ENCODE measurements around the gene ELAPOR2. TPM values are rescaled to one million over a fixed set of nuclear protein-coding genes. Genes with fewer than 3 reads are reported as not detected.

ELAPOR2 gene
- total and polyA plus RNA-seq, 9 of the 15 experiments (the other 6 are each of a cell fraction or from before 2014, with no cell fraction given), result 9.2 to 72.0 (median 35.0) TPM

DNA sequence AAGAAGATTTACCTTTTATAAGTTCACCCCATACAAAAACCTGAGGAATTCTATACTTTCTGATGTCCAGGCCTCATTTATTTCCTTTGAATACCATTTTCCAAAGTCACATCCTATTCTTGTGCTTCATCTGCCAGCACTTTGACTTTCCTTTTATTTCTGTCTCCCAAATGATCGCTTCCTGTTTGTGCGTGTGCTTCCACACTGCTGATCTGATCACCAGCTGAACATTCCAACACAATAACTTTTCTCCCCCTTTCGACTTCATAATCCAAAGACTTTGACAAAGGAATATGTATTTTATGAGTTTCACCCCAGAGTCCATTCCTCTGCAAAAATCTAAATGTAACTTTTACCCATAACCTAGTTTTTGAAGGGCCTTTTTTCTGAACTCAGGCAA, 3.1 kb downstream of the ELAPOR2 start (continued):
- TF ChIP-seq TBL1XR1 (IDR thresholded peaks at IDR 0.05; ENCODE audit: low read length in 2 of 2) (no peak), MYBL2 (IDR thresholded peaks at IDR 0.05; ENCODE audit: low read depth) (no peak), MYBL2 (CRISPR knock-in tag; IDR thresholded peaks at IDR 0.05; ENCODE audit: borderline replicate concordance) (no peak), SPI1 (IDR thresholded peaks at IDR 0.05; ENCODE audit: borderline replicate concordance, low read depth, low read length) (0 out of 2 replicates have a peak, but pooled peaks have one; percentile 6), ZNF79 (CRISPR knock-in tag; IDR thresholded peaks at IDR 0.05; ENCODE audit: low read depth) (no peak), ZNF143 (CRISPR knock-in tag; IDR thresholded peaks at IDR 0.05) (no peak)
- TF ChIP-seq, protein P1, sequence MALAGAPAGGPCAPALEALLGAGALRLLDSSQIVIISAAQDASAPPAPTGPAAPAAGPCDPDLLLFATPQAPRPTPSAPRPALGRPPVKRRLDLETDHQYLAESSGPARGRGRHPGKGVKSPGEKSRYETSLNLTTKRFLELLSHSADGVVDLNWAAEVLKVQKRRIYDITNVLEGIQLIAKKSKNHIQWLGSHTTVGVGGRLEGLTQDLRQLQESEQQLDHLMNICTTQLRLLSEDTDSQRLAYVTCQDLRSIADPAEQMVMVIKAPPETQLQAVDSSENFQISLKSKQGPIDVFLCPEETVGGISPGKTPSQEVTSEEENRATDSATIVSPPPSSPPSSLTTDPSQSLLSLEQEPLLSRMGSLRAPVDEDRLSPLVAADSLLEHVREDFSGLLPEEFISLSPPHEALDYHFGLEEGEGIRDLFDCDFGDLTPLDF (CRISPR knock-in tag; IDR thresholded peaks at IDR 0.05), result no peak
- TF ChIP-seq, protein P2, sequence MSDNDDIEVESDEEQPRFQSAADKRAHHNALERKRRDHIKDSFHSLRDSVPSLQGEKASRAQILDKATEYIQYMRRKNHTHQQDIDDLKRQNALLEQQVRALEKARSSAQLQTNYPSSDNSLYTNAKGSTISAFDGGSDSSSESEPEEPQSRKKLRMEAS (CRISPR knock-in tag; IDR thresholded peaks at IDR 0.05), result no peak

DNA sequence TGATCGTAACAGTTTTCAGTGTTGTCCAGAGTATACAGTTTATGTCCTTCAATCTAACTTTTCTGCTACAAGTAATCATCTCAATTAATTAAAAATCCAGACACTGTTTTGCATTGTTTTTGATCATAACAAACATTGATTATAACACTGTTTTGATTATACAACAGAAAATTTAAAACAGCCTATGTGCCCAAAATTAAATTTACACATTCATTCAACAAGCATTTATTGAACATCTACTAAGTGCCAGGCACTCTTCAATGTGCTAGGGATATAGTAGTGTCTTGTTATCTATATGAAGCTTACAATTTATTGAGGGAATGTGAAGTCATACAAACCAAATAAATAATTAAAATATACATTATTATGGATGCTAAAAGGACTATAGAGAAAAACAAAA, 10.6 kb downstream of the ELAPOR2 start:
- ChIA-PET CTCF (ENCODE audit: low intra/inter-chr PET ratio) (no interaction called here), POLR2A (interaction anchor here (0.7 kb wide), 1 partner anchor 302 kb away, joined by 3 read pairs; no protein-coding TSS in a partner anchor)
- BruUV-seq (replicated peaks), result no TSS peak
- no peak overlapping the region for H3K9ac ChIP-seq (ENCODE audit: insufficient read depth in 1 of 2, low read depth in 2 of 2, low read length in 2 of 2)
- TF ChIP-seq GABPB1 (CRISPR knock-in tag; IDR thresholded peaks at IDR 0.05), result no peak
- no peak for TF ChIP-seq TAF9B (IDR thresholded peaks at IDR 0.05; ENCODE audit: partially characterized antibody)
- TF ChIP-seq ZNF3 (CRISPR knock-in tag; IDR thresholded peaks at IDR 0.05), result peak; percentile 64; the same call in 1 of the 2 replicates
- TF ChIP-seq, protein P3, sequence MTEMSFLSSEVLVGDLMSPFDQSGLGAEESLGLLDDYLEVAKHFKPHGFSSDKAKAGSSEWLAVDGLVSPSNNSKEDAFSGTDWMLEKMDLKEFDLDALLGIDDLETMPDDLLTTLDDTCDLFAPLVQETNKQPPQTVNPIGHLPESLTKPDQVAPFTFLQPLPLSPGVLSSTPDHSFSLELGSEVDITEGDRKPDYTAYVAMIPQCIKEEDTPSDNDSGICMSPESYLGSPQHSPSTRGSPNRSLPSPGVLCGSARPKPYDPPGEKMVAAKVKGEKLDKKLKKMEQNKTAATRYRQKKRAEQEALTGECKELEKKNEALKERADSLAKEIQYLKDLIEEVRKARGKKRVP (CRISPR knock-in tag; IDR thresholded peaks at IDR 0.05), result no peak
- TF ChIP-seq TCF7L2 (IDR thresholded peaks at IDR 0.05; ENCODE audit: low read depth, low read length), result no peak
- TF ChIP-seq EZH2 (IDR thresholded peaks at IDR 0.05; ENCODE audit: borderline replicate concordance, low read depth, low read length), result no peak
- TF ChIP-seq MED1 (CRISPR knock-in tag; IDR thresholded peaks at IDR 0.05; ENCODE audit: borderline replicate concordance), result no peak
- TF ChIP-seq SMAD2 (IDR thresholded peaks at IDR 0.05; ENCODE audit: low read depth, low read length), result no peak
- no peak for TF ChIP-seq TEAD1 (CRISPR knock-in tag; IDR thresholded peaks at IDR 0.05)
- TF ChIP-seq RBM25 (IDR thresholded peaks at IDR 0.05; ENCODE audit: low read depth, low read length, severe bottlenecking), result peak; percentile 50
- TF ChIP-seq BRD4 (IDR thresholded peaks at IDR 0.05), result no peak
- no peaks in the 10 kb centered on the region for H3K9me3 ChIP-seq (replicated peaks; ENCODE audit: control insufficient read depth, insufficient read depth, low read depth, low read length)
- no peak overlapping the region for H3K4me3 ChIP-seq
- H3K4me2 ChIP-seq (ENCODE audit: insufficient read depth, low read length), result no peak overlapping the region
- H3K9me1 ChIP-seq (ENCODE audit: control insufficient read depth, insufficient read depth, low read length), result no peaks in the 10 kb centered on the region
- ATAC-seq (no peak), FAIRE-seq (no peak), DNase-seq (ENCODE audit: extremely low read depth in 1 of 4, low spot score in 3 of 4) (no peak)
- no peaks in the 10 kb centered on the region for H3K4me1 ChIP-seq (replicated peaks in 1 of 2; ENCODE audit: control insufficient read depth in 2 of 2, insufficient read depth in 2 of 2, low read length in 2 of 2)
- H2AFZ ChIP-seq (ENCODE audit: low read depth, low read length), result no peak overlapping the region
- in situ Hi-C loops (cut with MboI), result no loop called here
- no peaks in the 10 kb centered on the region for H3K27me3 ChIP-seq (ENCODE audit: control insufficient read depth in 2 of 2, insufficient read depth in 2 of 2, low read length in 2 of 2)
- intact Hi-C loops (cut with micrococcal nuclease), result no loop called here
- H3K79me2 ChIP-seq (ENCODE audit: control insufficient read depth, insufficient read depth, low read length), result no peaks in the 10 kb centered on the region
- peaks cover 7% of the 10 kb centered on the region; the same call in 1 of the 3 replicates for H3K36me3 ChIP-seq (ENCODE audit: control insufficient read depth, insufficient read depth, low read length)
- no peak overlapping the region for H3K27ac ChIP-seq (ENCODE audit: extremely low read depth, low read depth, low read length)
- WGBS (ENCODE audit: insufficient coverage, low coverage, missing lambda C conversion rate), result 95% methylated on average over 1 of the region's 1 CpG
- no peaks in the 10 kb centered on the region for H4K20me1 ChIP-seq (replicated peaks; ENCODE audit: control insufficient read depth, insufficient read depth, low read length)

Measured in K562 (cell line).